Activated CD8-positive, alpha-beta memory T cell treated with anti-CD3 and anti-CD28 coated beads, Interleukin-2, amount 10 ng/mL, durations not matched to agents 7 days and 5 days (primary cell): ENCODE data around the gene COL23A1. TPM values are rescaled to one million over a fixed set of nuclear protein-coding genes. Genes with fewer than 3 reads are reported as not detected.

Experiments
- ATAC-seq: fragments of 150-1000 bp; cut with Tn5 transposase; one replicate; pipeline ENCODE4 v1.10.0; 2021; ENCODE audit warnings: moderate library complexity
- CTCF ChIA-PET: fragments of 350-600 bp; sonication (Branson Sonifier 250); formaldehyde crosslinking; loops from one replicate; lab custom pipeline; 2021; ENCODE audit warnings: antibody characterized with exemption; lab: Charles Lee
- DNase-seq: peaks from one replicate; pipeline ENCODE4 v3.0.0-alpha.2; 2020
- H3K27ac Mint-ChIP-seq: one replicate; pipeline ENCODE4 v1.8.0; 2021; ENCODE audit warnings: mild to moderate bottlenecking, mixed read lengths
- H3K27me3 Mint-ChIP-seq: one replicate; pipeline ENCODE4 v1.8.0; 2021; ENCODE audit warnings: mixed read lengths
- H3K36me3 Mint-ChIP-seq: one replicate; pipeline ENCODE4 v1.8.0; 2021; ENCODE audit warnings: mild to moderate bottlenecking, mixed read lengths
- H3K4me1 Mint-ChIP-seq: one replicate; pipeline ENCODE4 v1.8.0; 2021; ENCODE audit warnings: mixed read lengths
- H3K4me3 Mint-ChIP-seq: one replicate; pipeline ENCODE4 v1.8.0; 2021; ENCODE audit warnings: mild to moderate bottlenecking, moderate library complexity, mixed read lengths
- H3K9me3 Mint-ChIP-seq: one replicate; pipeline ENCODE4 v1.8.0; 2022; ENCODE audit warnings: low read depth, mixed read lengths
- total RNA-seq, 2 experiments: library from RNA; stranded (reverse); gene quantifications; one replicate each; pipeline ENCODE4 v1.2.3, GENCODE V29; 2021

COL23A1 gene
- total RNA-seq, 2 experiments from 2014 or later, result 0.18 to 0.19 TPM

- no peak overlapping the region for H3K27ac Mint-ChIP-seq
- DNase-seq (peak; percentile 30), ATAC-seq (no peak)
- no peaks in the 10 kb centered on the region for H3K4me1 Mint-ChIP-seq
- H3K27me3 Mint-ChIP-seq, result no peaks in the 10 kb centered on the region
- H3K9me3 Mint-ChIP-seq, result no peaks in the 10 kb centered on the region
- no peak overlapping the region for H3K4me3 Mint-ChIP-seq
- CTCF ChIA-PET, result no interaction called here
- H3K36me3 Mint-ChIP-seq, result no peaks in the 10 kb centered on the region
These were observed 124.8 kb downstream of the COL23A1 start for GRCh38 chr5:178465228-178465860.

- CTCF ChIA-PET, result no interaction called here
- Mint-ChIP-seq H3K9me3 (no peaks in the 10 kb centered on the region), H3K4me3 (no peak overlapping the region), H3K4me1 (no peaks in the 10 kb centered on the region), H3K27ac (no peak overlapping the region), H3K27me3 (no peaks in the 10 kb centered on the region), H3K36me3 (no peaks in the 10 kb centered on the region)
- DNase-seq (peak; percentile 23), ATAC-seq (no peak)
These were observed 125.7 kb downstream of the COL23A1 start for GRCh38 chr5:178464431-178465048.

- Mint-ChIP-seq H3K36me3 (no peaks in the 10 kb centered on the region), H3K27ac (no peak overlapping the region), H3K4me1 (no peaks in the 10 kb centered on the region), H3K27me3 (no peaks in the 10 kb centered on the region), H3K4me3 (no peak overlapping the region), H3K9me3 (no peaks in the 10 kb centered on the region)
- CTCF ChIA-PET, result no interaction called here
- DNase-seq, result peak; percentile 36
- no peak for ATAC-seq
These were observed 126.7 kb downstream of the COL23A1 start for GRCh38 chr5:178463321-178464155.

DNA sequence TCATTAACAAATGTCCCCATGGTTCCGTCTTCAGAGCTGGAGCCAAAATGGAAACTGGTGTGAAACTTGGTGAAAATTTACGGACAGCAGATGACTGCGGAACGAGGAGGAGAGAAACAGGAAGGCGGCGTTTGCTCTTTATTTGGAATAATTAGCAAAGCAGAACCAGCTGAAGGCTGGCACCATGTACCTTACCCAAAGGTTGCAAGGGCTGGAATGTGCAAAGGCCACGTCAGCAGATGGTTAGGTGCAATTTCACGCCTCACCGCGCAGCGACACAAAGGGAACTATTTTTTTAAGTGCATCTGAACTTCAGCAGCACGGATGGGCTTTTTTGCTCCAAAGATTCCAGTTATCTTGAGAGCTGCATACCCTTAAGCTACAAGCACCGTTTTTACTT, 127.4 kb downstream of the COL23A1 start:
- DNase-seq (peak; percentile 16), ATAC-seq (no peak)
- CTCF ChIA-PET, result no interaction called here
- H3K27me3 Mint-ChIP-seq, result no peaks in the 10 kb centered on the region
- no peaks in the 10 kb centered on the region for H3K4me1 Mint-ChIP-seq
- no peak overlapping the region for H3K4me3 Mint-ChIP-seq
- H3K36me3 Mint-ChIP-seq, result no peaks in the 10 kb centered on the region
- no peak overlapping the region for H3K27ac Mint-ChIP-seq
- H3K9me3 Mint-ChIP-seq, result no peaks in the 10 kb centered on the region

DNA sequence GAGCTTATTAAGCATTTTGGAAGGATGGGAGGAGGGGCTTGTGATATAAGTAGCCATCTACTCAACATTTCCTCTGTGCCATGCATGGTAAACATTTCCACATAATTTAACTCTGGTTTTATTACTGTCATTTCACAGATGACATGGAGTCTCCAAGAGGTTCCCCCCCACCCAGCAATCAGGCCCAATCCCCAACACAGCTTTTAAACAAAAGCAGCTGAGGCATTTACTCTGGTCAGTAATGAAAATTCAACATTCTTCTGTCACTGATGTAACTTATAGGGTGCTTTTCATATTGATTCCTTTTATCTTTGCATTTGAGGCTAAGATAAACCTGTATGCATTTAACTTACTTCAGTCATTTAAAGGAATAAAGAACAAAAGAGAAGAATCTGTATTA, 128.1 kb downstream of the COL23A1 start:
- no peak overlapping the region for H3K27ac Mint-ChIP-seq

DNA sequence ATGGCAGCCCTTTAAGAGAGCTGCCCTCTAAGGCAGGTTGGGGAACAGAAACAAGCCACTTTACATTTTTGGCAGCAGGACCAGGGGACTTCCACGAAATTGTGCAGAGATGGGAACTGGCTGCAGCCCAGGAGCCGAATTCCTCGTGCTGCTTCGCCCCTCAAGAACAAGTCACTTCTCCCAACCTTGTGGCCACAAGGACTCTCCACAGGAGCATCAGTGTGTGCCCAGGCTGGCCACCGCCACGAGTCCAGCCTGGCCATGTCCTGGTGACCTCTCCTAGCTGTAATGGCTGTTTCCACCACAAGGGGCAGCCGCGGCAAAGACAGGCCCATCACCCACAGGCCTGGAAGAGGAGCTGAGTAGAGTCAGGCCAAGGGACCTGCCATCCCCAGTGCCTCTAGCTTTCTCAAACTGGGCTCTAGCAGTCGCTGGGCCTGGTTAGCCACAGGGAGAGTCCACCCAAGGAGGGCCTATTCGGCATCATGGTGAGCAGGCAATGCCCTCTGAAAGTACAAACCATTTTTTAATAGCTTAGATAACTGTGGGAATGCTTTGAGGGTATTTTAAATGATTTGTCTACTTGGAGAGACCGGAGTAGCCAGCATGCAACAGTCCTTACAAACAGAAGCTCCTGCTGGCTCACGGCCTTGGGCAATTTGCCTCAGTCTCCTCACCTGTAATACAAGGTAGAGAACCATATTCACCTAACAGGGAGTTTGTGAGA, 129.0 kb downstream of the COL23A1 start:
- H3K4me1 Mint-ChIP-seq, result no peaks in the 10 kb centered on the region
- no peaks in the 10 kb centered on the region for H3K27me3 Mint-ChIP-seq
- peak; percentile 66 for DNase-seq
- no peaks in the 10 kb centered on the region for H3K9me3 Mint-ChIP-seq
- H3K4me3 Mint-ChIP-seq, result no peak overlapping the region
- CTCF ChIA-PET, result interaction anchor here (0.7 to 1.7 kb wide), 9 partner anchors 9 to 227 kb away, joined by 3 to 9 read pairs (median 4); no protein-coding TSS in a partner anchor
- no peak overlapping the region for H3K27ac Mint-ChIP-seq
- no peaks in the 10 kb centered on the region for H3K36me3 Mint-ChIP-seq
- ATAC-seq, result peak; percentile 67

More for the DNA sequence above, 128.1 kb downstream of the COL23A1 start:
- Mint-ChIP-seq H3K9me3 (no peaks in the 10 kb centered on the region), H3K27me3 (no peaks in the 10 kb centered on the region), H3K4me3 (no peak overlapping the region), H3K4me1 (no peaks in the 10 kb centered on the region), H3K36me3 (no peaks in the 10 kb centered on the region)
- DNase-seq (no peak), ATAC-seq (no peak)
- CTCF ChIA-PET, result interaction anchor here (1.1 to 1.2 kb wide), 2 partner anchors 19 to 182 kb away, joined by 3 to 5 read pairs; no protein-coding TSS in a partner anchor

DNA sequence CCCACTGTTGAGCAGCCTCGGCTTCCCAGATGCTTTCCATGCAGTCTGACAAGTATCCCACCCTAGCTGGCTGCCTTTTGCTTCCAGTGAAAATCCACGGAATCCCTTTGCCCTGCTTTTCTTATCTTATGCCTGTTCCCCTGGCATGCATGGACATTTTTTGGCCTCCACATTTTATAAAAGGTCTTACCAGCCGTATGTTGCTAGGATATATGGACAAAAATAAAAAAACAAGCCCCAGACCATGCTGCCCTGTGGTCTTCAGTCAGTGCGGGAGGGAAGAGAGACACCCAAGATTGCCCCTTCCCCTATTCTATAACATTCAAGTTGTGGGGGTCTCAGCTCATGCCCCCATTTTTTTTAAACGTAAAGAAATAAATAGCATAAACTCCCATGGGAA, 129.6 kb downstream of the COL23A1 start:
- Mint-ChIP-seq H3K9me3 (no peaks in the 10 kb centered on the region), H3K27ac (no peak overlapping the region), H3K4me1 (no peaks in the 10 kb centered on the region), H3K4me3 (no peak overlapping the region), H3K27me3 (no peaks in the 10 kb centered on the region), H3K36me3 (no peaks in the 10 kb centered on the region)
- CTCF ChIA-PET, result interaction anchor here (1.1 to 1.7 kb wide), 7 partner anchors 9 to 226 kb away, joined by 3 to 9 read pairs (median 4); no protein-coding TSS in a partner anchor
- ATAC-seq (no peak), DNase-seq (peak; percentile 32)

DNA sequence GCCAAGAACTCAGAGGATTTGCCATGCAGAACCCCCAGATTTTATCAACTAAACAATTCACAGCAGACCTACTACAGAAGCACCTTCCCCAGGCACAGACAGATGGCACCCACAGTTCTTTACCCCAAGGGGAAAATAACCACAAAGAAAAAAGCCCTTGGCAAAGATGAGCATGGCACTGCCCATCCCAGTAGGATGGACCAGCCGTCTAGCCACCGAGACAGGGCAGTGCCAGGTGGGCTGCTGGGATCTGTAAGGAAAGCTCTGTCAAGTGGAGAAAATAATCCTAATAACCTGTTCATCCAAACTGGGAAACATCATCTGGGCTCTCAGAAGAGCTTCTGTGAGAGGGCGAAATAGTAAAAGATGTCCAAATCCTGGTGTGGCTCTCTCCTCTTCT, 130.0 kb downstream of the COL23A1 start:
- H3K9me3 Mint-ChIP-seq, result no peaks in the 10 kb centered on the region
- DNase-seq (peak; percentile 22), ATAC-seq (no peak)
- H3K27me3 Mint-ChIP-seq, result no peaks in the 10 kb centered on the region
- H3K36me3 Mint-ChIP-seq, result no peaks in the 10 kb centered on the region
- H3K4me3 Mint-ChIP-seq, result no peak overlapping the region
- CTCF ChIA-PET, result interaction anchor here (1.4 to 1.7 kb wide), 4 partner anchors 8 to 226 kb away, joined by 4 to 9 read pairs (median 4); no protein-coding TSS in a partner anchor
- no peak overlapping the region for H3K27ac Mint-ChIP-seq
- H3K4me1 Mint-ChIP-seq, result no peaks in the 10 kb centered on the region

DNA sequence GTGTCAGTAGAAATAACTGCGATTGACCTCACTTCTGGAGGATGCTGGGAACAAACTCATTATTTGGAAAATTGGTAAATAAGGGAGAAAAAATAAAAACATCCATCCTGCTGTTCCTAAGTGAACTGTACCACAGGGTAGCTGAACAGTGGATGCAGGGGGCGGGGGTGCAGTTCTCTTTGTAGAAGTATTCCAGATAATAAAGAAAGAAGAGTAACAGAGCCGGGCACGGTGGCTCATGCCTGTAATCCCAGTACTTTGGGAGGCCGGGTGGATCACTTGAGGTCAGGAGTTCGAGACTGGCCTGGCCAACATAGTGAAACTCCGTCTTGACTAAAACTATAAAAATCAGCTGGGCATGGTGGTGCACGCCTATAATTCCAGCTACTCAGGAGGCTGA, 132.1 kb downstream of the COL23A1 start:
- CTCF ChIA-PET, result no interaction called here
- H3K4me3 Mint-ChIP-seq, result no peak overlapping the region
- ATAC-seq (no peak), DNase-seq (peak; percentile 4)
- no peaks in the 10 kb centered on the region for H3K4me1 Mint-ChIP-seq
- H3K27ac Mint-ChIP-seq, result no peak overlapping the region
- H3K27me3 Mint-ChIP-seq, result no peaks in the 10 kb centered on the region
- no peaks in the 10 kb centered on the region for H3K36me3 Mint-ChIP-seq
- no peaks in the 10 kb centered on the region for H3K9me3 Mint-ChIP-seq

GRCh38 chr5:178457471-178457870, 132.7 kb downstream of the COL23A1 start:
- Mint-ChIP-seq H3K4me3 (no peak overlapping the region), H3K27me3 (peaks cover 3% of the 10 kb centered on the region), H3K4me1 (no peaks in the 10 kb centered on the region), H3K27ac (no peak overlapping the region), H3K9me3 (no peaks in the 10 kb centered on the region), H3K36me3 (no peaks in the 10 kb centered on the region)
- ATAC-seq (no peak), DNase-seq (no peak)
- CTCF ChIA-PET, result no interaction called here

DNA sequence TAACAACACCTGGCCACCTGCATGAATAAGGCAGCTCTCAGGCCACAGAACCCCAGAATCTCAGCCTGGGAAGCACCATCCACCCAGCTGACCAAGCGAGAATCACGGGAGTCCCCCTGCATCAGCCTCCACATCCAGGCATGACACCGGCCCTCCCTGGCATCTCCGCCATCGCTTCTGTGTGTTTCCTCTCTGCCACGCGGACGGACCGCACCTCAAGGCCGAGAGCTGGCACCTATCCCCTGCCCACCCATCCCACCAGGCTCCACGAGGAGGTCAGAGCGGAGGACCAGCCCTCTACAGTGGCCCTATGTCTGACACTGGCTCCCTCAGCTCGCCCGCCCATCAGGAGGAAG, 134.7 kb downstream of the COL23A1 start:
- Mint-ChIP-seq H3K27me3 (peaks cover 4% of the 10 kb centered on the region), H3K4me3 (no peak overlapping the region), H3K9me3 (no peaks in the 10 kb centered on the region), H3K27ac (no peak overlapping the region), H3K36me3 (no peaks in the 10 kb centered on the region), H3K4me1 (no peaks in the 10 kb centered on the region)
- DNase-seq, result peak; percentile 30
- ATAC-seq, result no peak
- CTCF ChIA-PET, result no interaction called here

DNA sequence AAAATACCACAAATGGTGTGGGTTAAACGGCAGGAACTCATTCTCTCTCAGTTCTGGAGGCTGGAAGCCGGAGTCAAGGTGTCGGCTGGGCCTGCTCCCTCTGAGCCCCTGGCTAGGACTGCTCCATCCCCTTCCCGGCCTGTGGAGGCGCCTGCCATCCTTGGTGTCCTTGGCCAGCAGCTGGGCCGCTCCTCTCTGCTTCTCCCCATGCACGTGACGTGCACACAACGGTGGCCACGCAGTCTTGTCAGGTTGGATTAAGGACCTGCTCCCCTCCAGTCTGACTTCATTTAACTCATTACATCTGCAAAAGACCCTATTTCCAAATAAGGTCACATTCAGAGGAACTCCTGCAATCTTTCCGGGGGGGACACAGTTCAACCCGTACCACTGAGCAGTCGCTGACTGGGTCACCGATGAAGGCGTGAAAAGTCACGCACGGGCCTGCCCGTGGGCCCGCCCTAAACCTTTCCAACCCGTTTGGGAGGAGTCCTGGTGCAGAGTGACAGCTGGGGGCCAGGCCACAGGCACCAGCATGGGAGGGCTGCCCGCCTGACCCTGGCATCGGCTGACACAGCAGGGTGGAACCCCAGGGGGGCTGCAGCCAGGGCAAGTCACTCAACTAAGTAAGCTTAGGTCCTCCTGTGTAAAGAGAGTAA, 135.2 kb downstream of the COL23A1 start:
- no peaks in the 10 kb centered on the region for H3K9me3 Mint-ChIP-seq
- no peaks in the 10 kb centered on the region for H3K4me1 Mint-ChIP-seq
- peaks cover 7% of the 10 kb centered on the region for H3K27me3 Mint-ChIP-seq
- CTCF ChIA-PET, result no interaction called here
- ATAC-seq, result no peak
- H3K4me3 Mint-ChIP-seq, result no peak overlapping the region
- H3K27ac Mint-ChIP-seq, result no peak overlapping the region
- peak; percentile 31 for DNase-seq
- no peaks in the 10 kb centered on the region for H3K36me3 Mint-ChIP-seq

- DNase-seq, result peak; percentile 30
- H3K36me3 Mint-ChIP-seq, result no peaks in the 10 kb centered on the region
- H3K4me3 Mint-ChIP-seq, result no peak overlapping the region
- H3K27me3 Mint-ChIP-seq, result peaks cover 11% of the 10 kb centered on the region
- CTCF ChIA-PET, result no interaction called here
- H3K27ac Mint-ChIP-seq, result no peak overlapping the region
- ATAC-seq, result no peak
- no peaks in the 10 kb centered on the region for H3K9me3 Mint-ChIP-seq
- no peaks in the 10 kb centered on the region for H3K4me1 Mint-ChIP-seq
These were observed 135.9 kb downstream of the COL23A1 start for GRCh38 chr5:178454303-178454702.
